ENCODE data around the gene UNC13B.
A peak's percentile ranks its signal among the peaks of the same experiment; 100 is the strongest.

UNC13B gene

GRCh38 chr9:35322075-35322885 is 160.5 kb downstream of the UNC13B start:
- no peak for DNase-seq

- DNase-seq, result no peak
These were observed 163.2 kb downstream of the UNC13B start for GRCh38 chr9:35324966-35325365.

GRCh38 chr9:35333551-35333950 is 171.7 kb downstream of the UNC13B start:
- DNase-seq, result no peak

GRCh38 chr9:35335164-35335563 is 173.4 kb downstream of the UNC13B start:
- no peak for DNase-seq

GRCh38 chr9:35338086-35338485 is 176.3 kb downstream of the UNC13B start:
- no peak for DNase-seq

GRCh38 chr9:35338561-35339274 is 176.9 kb downstream of the UNC13B start:
- peak in 2 of 51 donors; percentile 2 to 44 for DNase-seq

GRCh38 chr9:35340046-35340445 is 178.2 kb downstream of the UNC13B start:
- no peak for DNase-seq

GRCh38 chr9:35341021-35341420 is 179.2 kb downstream of the UNC13B start:
- DNase-seq, result no peak

GRCh38 chr9:35341585-35341984 is 179.8 kb downstream of the UNC13B start:
- peak in 9 of 51 donors; percentile 1 to 55 (median 14) for DNase-seq

GRCh38 chr9:35342221-35342958 is 180.6 kb downstream of the UNC13B start:
- peak in 1 of 51 donors; percentile 45 for DNase-seq

GRCh38 chr9:35348109-35348508 is 186.3 kb downstream of the UNC13B start:
- no peak for DNase-seq

- DNase-seq, result no peak
These were observed 187.6 kb downstream of the UNC13B start for GRCh38 chr9:35349287-35349990.

- peak in 29 of 51 donors; percentile 5 to 76 (median 35) for DNase-seq
These were observed 188.4 kb downstream of the UNC13B start for GRCh38 chr9:35350212-35350611.

GRCh38 chr9:35350827-35351549 is 189.2 kb downstream of the UNC13B start:
- no peak for DNase-seq

- DNase-seq, result no peak
These were observed 192.0 kb downstream of the UNC13B start for GRCh38 chr9:35353731-35354365.

- DNase-seq, result no peak
These were observed 194.1 kb downstream of the UNC13B start for GRCh38 chr9:35355939-35356338.

- no peak for DNase-seq
These were observed 195.3 kb downstream of the UNC13B start for GRCh38 chr9:35357116-35357515.

GRCh38 chr9:35357826-35358225 is 196.0 kb downstream of the UNC13B start:
- no peak for DNase-seq

- no peak for DNase-seq
These were observed 203.2 kb downstream of the UNC13B start for GRCh38 chr9:35364817-35365585.

Measured in hypothalamus (tissue), 51 donors.